Activated CD4-positive, alpha-beta memory T cell treated with anti-CD3 and anti-CD28 coated beads for 36 hours (primary cell): Measurements from ENCODE around the gene RBBP8. TPM values are rescaled to one million over a fixed set of nuclear protein-coding genes. Genes with fewer than 3 reads are reported as not detected.
"Not testable (repeated sequence)": the region's sequence is repeated elsewhere in the genome, so short reads cannot be mapped to it uniquely, and the experiment has no call there.

Source experiments
- CTCF ChIA-PET: fragments of 350-600 bp; sonication (Branson Sonifier 250); formaldehyde crosslinking; loops from one replicate; lab custom pipeline; 2021; ENCODE audit warnings: antibody characterized with exemption, inconsistent platforms; lab: Charles Lee
- POLR2A ChIA-PET: fragments of 350-600 bp; sonication (Branson Sonifier 250); formaldehyde crosslinking; loops from one replicate; lab custom pipeline; 2021; ENCODE audit warnings: antibody characterized with exemption; lab: Charles Lee
- DNase-seq: peaks from one replicate; pipeline ENCODE4 v3.0.0-alpha.2; 2020
- H3K27ac Mint-ChIP-seq: one replicate; pipeline ENCODE4 v1.8.0; 2021; ENCODE audit warnings: mixed read lengths
- H3K27me3 Mint-ChIP-seq: one replicate; pipeline ENCODE4 v1.8.0; 2021; ENCODE audit warnings: mixed read lengths
- H3K36me3 Mint-ChIP-seq: one replicate; pipeline ENCODE4 v1.8.0; 2021; ENCODE audit warnings: mixed read lengths
- H3K4me1 Mint-ChIP-seq: one replicate; pipeline ENCODE4 v1.8.0; 2021; ENCODE audit warnings: low read depth, mixed read lengths
- H3K4me3 Mint-ChIP-seq: one replicate; pipeline ENCODE4 v1.8.0; 2021; ENCODE audit warnings: mild to moderate bottlenecking, mixed read lengths
- H3K9me3 Mint-ChIP-seq: one replicate; pipeline ENCODE4 v1.8.0; 2021; ENCODE audit warnings: mixed read lengths
- intact Hi-C: fragments of 100-400 bp; cut with micrococcal nuclease; formaldehyde crosslinking; loops from one replicate; pipeline ENCODE4 v1.15.1; 2023
- total RNA-seq, 2 experiments: library from RNA; stranded (reverse); gene quantifications; one replicate each; pipeline ENCODE4 v1.2.3, GENCODE V29; 2021

Gene RBBP8
- total RNA-seq, 2 experiments from 2014 or later, result 62.5 to 65.3 TPM

GRCh38 chr18:22946217-22946616 is 13.1 kb downstream of the RBBP8 start:
- CTCF ChIA-PET, result no interaction called here

GRCh38 chr18:22946846-22947245 is 13.7 kb downstream of the RBBP8 start:
- ChIA-PET POLR2A (no interaction called here), CTCF (no interaction called here)
- Mint-ChIP-seq H3K27ac (no peak overlapping the region), H3K4me1 (no peaks in the 10 kb centered on the region), H3K36me3 (peaks cover 39% of the 10 kb centered on the region), H3K9me3 (no peaks in the 10 kb centered on the region), H3K4me3 (no peak overlapping the region), H3K27me3 (no peaks in the 10 kb centered on the region)
- intact Hi-C loops, result no loop called here
- DNase-seq, result no peak

More at GRCh38 chr18:22946217-22946616, 13.1 kb downstream of the RBBP8 start:
- POLR2A ChIA-PET, result no interaction called here
- Mint-ChIP-seq H3K4me3 (no peak overlapping the region), H3K4me1 (no peaks in the 10 kb centered on the region), H3K27me3 (no peaks in the 10 kb centered on the region), H3K9me3 (no peaks in the 10 kb centered on the region), H3K36me3 (peaks cover 34% of the 10 kb centered on the region), H3K27ac (no peak overlapping the region)
- DNase-seq, result no peak
- intact Hi-C loops, result no loop called here

GRCh38 chr18:22951823-22952222 is 18.7 kb downstream of the RBBP8 start:
- Mint-ChIP-seq H3K4me3 (no peak overlapping the region), H3K27ac (no peak overlapping the region), H3K9me3 (no peaks in the 10 kb centered on the region), H3K36me3 (peaks cover 72% of the 10 kb centered on the region), H3K27me3 (no peaks in the 10 kb centered on the region), H3K4me1 (peaks cover 7% of the 10 kb centered on the region)
- CTCF ChIA-PET, result no interaction called here
- no peak for DNase-seq
- intact Hi-C loops, result no loop called here
- POLR2A ChIA-PET, result interaction anchor here (0.7 kb wide), 1 partner anchor 40 kb away, joined by 3 read pairs; no protein-coding TSS in a partner anchor

GRCh38 chr18:22952525-22952924 is 19.4 kb downstream of the RBBP8 start:
- H3K4me1 Mint-ChIP-seq, result peaks cover 7% of the 10 kb centered on the region
- no peak overlapping the region for H3K27ac Mint-ChIP-seq
- ChIA-PET POLR2A (no interaction called here), CTCF (no interaction called here)
- no peaks in the 10 kb centered on the region for H3K27me3 Mint-ChIP-seq
- DNase-seq, result no peak
- peaks cover 67% of the 10 kb centered on the region for H3K36me3 Mint-ChIP-seq
- H3K4me3 Mint-ChIP-seq, result no peak overlapping the region
- no peaks in the 10 kb centered on the region for H3K9me3 Mint-ChIP-seq
- intact Hi-C loops, result no loop called here

- intact Hi-C loops, DNase-seq, H3K4me1 Mint-ChIP-seq, H3K4me3 Mint-ChIP-seq, POLR2A ChIA-PET, CTCF ChIA-PET, H3K27me3 Mint-ChIP-seq, H3K27ac Mint-ChIP-seq, H3K9me3 Mint-ChIP-seq: not testable (repeated sequence)
- H3K36me3 Mint-ChIP-seq, result peaks cover 68% of the 10 kb centered on the region
Observed at GRCh38 chr18:22953982-22954381, 20.9 kb downstream of the RBBP8 start.

- no peak for DNase-seq
- Mint-ChIP-seq H3K9me3 (no peaks in the 10 kb centered on the region), H3K27me3 (no peaks in the 10 kb centered on the region), H3K4me3 (no peak overlapping the region), H3K4me1 (peaks cover 7% of the 10 kb centered on the region), H3K27ac (no peak overlapping the region), H3K36me3 (peaks cover 54% of the 10 kb centered on the region)
- ChIA-PET POLR2A (no interaction called here), CTCF (no interaction called here)
- intact Hi-C loops, result no loop called here
Observed at GRCh38 chr18:22956226-22956625, 23.1 kb downstream of the RBBP8 start.

GRCh38 chr18:22961156-22961555 is 28.0 kb downstream of the RBBP8 start:
- peaks cover 15% of the 10 kb centered on the region for H3K36me3 Mint-ChIP-seq
- H3K27ac Mint-ChIP-seq, result no peak overlapping the region
- CTCF ChIA-PET, result interaction anchor here (1.2 kb wide), 1 partner anchor 161 kb away, joined by 3 read pairs; no protein-coding TSS in a partner anchor
- intact Hi-C loops, result no loop called here
- H3K9me3 Mint-ChIP-seq, result no peaks in the 10 kb centered on the region
- no peak for DNase-seq
- no peaks in the 10 kb centered on the region for H3K27me3 Mint-ChIP-seq
- no peak overlapping the region for H3K4me3 Mint-ChIP-seq
- H3K4me1 Mint-ChIP-seq, result peaks cover 4% of the 10 kb centered on the region
- POLR2A ChIA-PET, result interaction anchor here (1.0 kb wide), 1 partner anchor 17 kb away, joined by 3 read pairs; no protein-coding TSS in a partner anchor

GRCh38 chr18:22962004-22962403 is 28.9 kb downstream of the RBBP8 start:
- Mint-ChIP-seq H3K27me3 (no peaks in the 10 kb centered on the region), H3K36me3 (peaks cover 12% of the 10 kb centered on the region), H3K4me1 (peaks cover 4% of the 10 kb centered on the region), H3K4me3 (no peak overlapping the region), H3K27ac (no peak overlapping the region), H3K9me3 (no peaks in the 10 kb centered on the region)
- ChIA-PET POLR2A (interaction anchor here (1.0 kb wide), 1 partner anchor 16 kb away, joined by 3 read pairs; no protein-coding TSS in a partner anchor), CTCF (interaction anchor here (1.2 kb wide), 1 partner anchor 162 kb away, joined by 3 read pairs; no protein-coding TSS in a partner anchor)
- no peak for DNase-seq
- intact Hi-C loops, result no loop called here

- ChIA-PET CTCF (no interaction called here), POLR2A (no interaction called here)
- Mint-ChIP-seq H3K4me3 (no peak overlapping the region), H3K27ac (no peak overlapping the region), H3K27me3 (no peaks in the 10 kb centered on the region), H3K4me1 (peaks cover 4% of the 10 kb centered on the region), H3K9me3 (no peaks in the 10 kb centered on the region), H3K36me3 (peaks cover 8% of the 10 kb centered on the region)
- no peak for DNase-seq
- intact Hi-C loops, result no loop called here
Observed at GRCh38 chr18:22964116-22964515, 31.0 kb downstream of the RBBP8 start.

- CTCF ChIA-PET, result no interaction called here
- Mint-ChIP-seq H3K4me3 (no peak overlapping the region), H3K36me3 (peaks cover 5% of the 10 kb centered on the region), H3K27ac (no peak overlapping the region), H3K27me3 (no peaks in the 10 kb centered on the region), H3K9me3 (no peaks in the 10 kb centered on the region), H3K4me1 (peaks cover 4% of the 10 kb centered on the region)
- DNase-seq, result no peak
- intact Hi-C loops, result no loop called here
- POLR2A ChIA-PET, result no interaction called here
Observed at GRCh38 chr18:22964722-22965121, 31.6 kb downstream of the RBBP8 start.

GRCh38 chr18:22971038-22971437 is 37.9 kb downstream of the RBBP8 start:
- peaks cover 10% of the 10 kb centered on the region for H3K4me1 Mint-ChIP-seq
- H3K4me3 Mint-ChIP-seq, result no peak overlapping the region
- DNase-seq, result no peak
- ChIA-PET POLR2A (no interaction called here), CTCF (no interaction called here)
- H3K27me3 Mint-ChIP-seq, result no peaks in the 10 kb centered on the region
- H3K27ac Mint-ChIP-seq, result no peak overlapping the region
- no peaks in the 10 kb centered on the region for H3K9me3 Mint-ChIP-seq
- intact Hi-C loops, result loop anchor here (10.0 kb wide), 1 partner anchor 136 kb away; no protein-coding TSS in a partner anchor
- peaks cover 21% of the 10 kb centered on the region for H3K36me3 Mint-ChIP-seq

- intact Hi-C loops, result loop anchor here (10.0 kb wide), 1 partner anchor 139 kb away; no protein-coding TSS in a partner anchor
- CTCF ChIA-PET, result interaction anchor here (2.0 kb wide), 1 partner anchor 9 kb away, joined by 6 read pairs; no protein-coding TSS in a partner anchor
- H3K36me3 Mint-ChIP-seq, result peaks cover 24% of the 10 kb centered on the region
Observed at GRCh38 chr18:22974001-22974400, 40.9 kb downstream of the RBBP8 start.

GRCh38 chr18:22974707-22975106 is 41.6 kb downstream of the RBBP8 start:
- CTCF ChIA-PET, result interaction anchor here (1.0 kb wide), 1 partner anchor 9 kb away, joined by 3 read pairs; no protein-coding TSS in a partner anchor
- Mint-ChIP-seq H3K36me3 (peaks cover 24% of the 10 kb centered on the region), H3K4me3 (no peak overlapping the region), H3K27ac (no peak overlapping the region), H3K4me1 (peaks cover 24% of the 10 kb centered on the region), H3K9me3 (no peaks in the 10 kb centered on the region), H3K27me3 (no peaks in the 10 kb centered on the region)
- POLR2A ChIA-PET, result no interaction called here
- DNase-seq, result no peak
- intact Hi-C loops, result loop anchor here (5.0 to 10.0 kb wide), 2 partner anchors 140 to 258 kb away; no protein-coding TSS in a partner anchor

More at GRCh38 chr18:22974001-22974400, 40.9 kb downstream of the RBBP8 start:
- Mint-ChIP-seq H3K27ac (no peak overlapping the region), H3K9me3 (no peaks in the 10 kb centered on the region), H3K4me3 (no peak overlapping the region), H3K4me1 (peaks cover 22% of the 10 kb centered on the region), H3K27me3 (no peaks in the 10 kb centered on the region)
- DNase-seq, result no peak
- POLR2A ChIA-PET, result no interaction called here
